HUES6 (cell line): ENCODE results near the gene USP35.

Experiments used
- H3K27ac ChIP-seq: 2 replicates; pipeline ENCODE4 v1.7.0; 2013; ENCODE audit warnings: low read depth, mild to moderate bottlenecking, low read length, inconsistent platforms
- H3K27me3 ChIP-seq: 2 replicates; pipeline ENCODE4 v1.6.1; 2013; ENCODE audit warnings: low read length; ENCODE audit not compliant: control insufficient read depth, insufficient read depth
- H3K36me3 ChIP-seq: 2 replicates; pipeline ENCODE4 v1.6.1; 2013; ENCODE audit warnings: low read length; ENCODE audit not compliant: control insufficient read depth, insufficient read depth
- H3K4me1 ChIP-seq: 2 replicates; pipeline ENCODE4 v1.6.1; 2013; ENCODE audit warnings: low read length; ENCODE audit not compliant: control insufficient read depth, insufficient read depth
- H3K4me3 ChIP-seq: 2 replicates; pipeline ENCODE4 v1.5.1; 2013; ENCODE audit warnings: low read depth, low read length
- H3K9ac ChIP-seq: one replicate; pipeline ENCODE4 v1.6.1; 2013; ENCODE audit warnings: mild to moderate bottlenecking, low read length
- H3K9me3 ChIP-seq: 2 replicates; pipeline ENCODE4 v1.6.1; 2013; ENCODE audit warnings: low read depth, low read length; ENCODE audit not compliant: control insufficient read depth, insufficient read depth

The USP35 gene

DNA sequence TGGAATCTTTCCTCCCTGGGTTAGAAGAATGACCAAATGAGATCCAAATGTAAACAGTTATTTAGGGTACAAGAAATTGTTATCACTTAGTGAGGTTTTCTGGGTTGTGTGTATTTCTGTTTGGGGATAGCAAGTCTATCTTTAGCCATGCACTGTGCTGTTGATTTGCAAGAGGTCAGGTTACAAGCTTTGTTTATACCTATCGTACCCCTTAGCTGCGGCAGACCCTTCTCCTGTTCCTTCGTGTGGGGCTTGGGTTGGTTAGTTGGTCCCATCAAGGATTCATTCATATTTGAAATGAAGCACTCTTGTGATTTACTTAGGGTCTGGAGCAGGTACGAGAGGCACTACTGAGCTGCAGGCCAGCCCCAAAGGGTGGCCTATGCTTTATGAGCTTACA is 72.6 kb downstream of the USP35 start:
- H3K9ac ChIP-seq, result no peak overlapping the region
- H3K36me3 ChIP-seq, result no peaks in the 10 kb centered on the region
- peaks cover 20% of the 10 kb centered on the region for H3K4me1 ChIP-seq
- no peak overlapping the region for H3K27ac ChIP-seq
- no peak overlapping the region for H3K4me3 ChIP-seq
- H3K27me3 ChIP-seq, result no peaks in the 10 kb centered on the region
- no peaks in the 10 kb centered on the region for H3K9me3 ChIP-seq

DNA sequence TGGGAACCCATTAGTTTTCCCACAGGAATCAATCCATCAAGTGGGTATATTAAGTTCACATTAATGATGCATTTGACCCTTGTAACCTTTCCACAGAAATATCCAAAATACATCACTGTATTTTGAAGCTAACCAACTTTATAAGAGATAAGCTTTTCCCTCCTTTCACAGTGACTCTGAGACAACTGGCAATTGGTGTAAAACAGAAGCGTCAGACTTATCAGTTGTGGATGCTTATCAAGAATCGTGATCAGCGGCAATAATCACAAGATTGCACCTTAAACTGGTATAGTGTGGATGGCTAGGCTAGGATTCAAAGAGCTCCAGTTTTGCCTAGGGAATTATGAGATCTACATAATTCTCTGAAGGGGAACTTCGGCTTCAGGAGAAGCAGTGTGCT is 73.1 kb downstream of the USP35 start:
- no peak overlapping the region for H3K27ac ChIP-seq
- no peaks in the 10 kb centered on the region for H3K36me3 ChIP-seq

DNA sequence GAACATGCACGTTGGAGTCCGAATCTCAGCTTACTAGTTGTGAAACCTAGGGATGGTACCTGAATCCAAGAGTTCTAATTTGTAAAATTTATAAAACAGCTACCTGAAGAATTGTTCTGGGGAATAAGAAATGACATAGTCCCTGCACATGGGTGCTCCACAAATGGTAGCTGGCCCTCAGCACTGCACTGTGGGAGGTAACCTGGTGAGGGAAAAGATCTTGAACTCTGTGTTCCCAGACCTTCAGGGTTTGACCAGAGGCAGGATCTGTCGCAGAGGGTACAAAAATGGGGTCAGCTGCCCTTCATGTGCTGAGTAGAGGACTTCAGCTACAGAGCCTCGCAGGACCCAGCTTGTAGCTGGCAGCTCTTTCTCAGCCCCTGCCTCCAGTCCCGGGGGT is 73.5 kb downstream of the USP35 start:
- Histone ChIP-seq H3K4me3 (no peak overlapping the region), H3K9me3 (no peaks in the 10 kb centered on the region), H3K9ac (no peak overlapping the region), H3K27me3 (no peaks in the 10 kb centered on the region), H3K4me1 (peaks cover 20% of the 10 kb centered on the region), H3K36me3 (no peaks in the 10 kb centered on the region), H3K27ac (no peak overlapping the region)

More for the DNA sequence above, 73.1 kb downstream of the USP35 start:
- Histone ChIP-seq H3K4me1 (peaks cover 20% of the 10 kb centered on the region), H3K9me3 (no peaks in the 10 kb centered on the region), H3K4me3 (no peak overlapping the region), H3K9ac (no peak overlapping the region), H3K27me3 (no peaks in the 10 kb centered on the region)

DNA sequence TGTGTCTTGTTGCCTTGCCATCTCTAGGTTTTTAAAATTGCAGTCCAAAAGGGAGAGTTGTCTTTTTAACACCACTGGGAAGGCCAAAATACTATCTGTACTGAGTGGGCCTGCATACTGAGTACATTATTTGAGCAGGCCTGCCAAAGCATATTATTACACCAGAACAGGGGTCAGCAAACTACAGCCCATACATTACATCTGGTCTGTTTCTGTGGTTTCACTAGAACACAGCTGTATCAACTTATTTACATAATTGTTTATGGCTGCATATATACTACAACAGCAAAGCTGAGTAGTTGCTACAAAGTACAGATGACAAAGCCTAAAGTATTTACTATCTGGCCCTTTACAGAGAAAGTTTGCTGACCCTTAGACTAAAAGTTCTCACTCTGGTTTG is 74.0 kb downstream of the USP35 start:
- no peak overlapping the region for H3K9ac ChIP-seq
- H3K9me3 ChIP-seq, result no peaks in the 10 kb centered on the region

More for the DNA sequence above, 74.0 kb downstream of the USP35 start:
- no peak overlapping the region for H3K4me3 ChIP-seq
- no peak overlapping the region for H3K27ac ChIP-seq
- peaks cover 20% of the 10 kb centered on the region for H3K4me1 ChIP-seq
- no peaks in the 10 kb centered on the region for H3K27me3 ChIP-seq
- no peaks in the 10 kb centered on the region for H3K36me3 ChIP-seq
